Measurements from ENCODE around the gene PCCA. TPM values are rescaled to one million over a fixed set of nuclear protein-coding genes. Genes with fewer than 3 reads are reported as not detected.

PCCA gene
- total and polyA plus RNA-seq, 2 experiments from 2014 or later: 41.9 to 46.6 TPM

DNA sequence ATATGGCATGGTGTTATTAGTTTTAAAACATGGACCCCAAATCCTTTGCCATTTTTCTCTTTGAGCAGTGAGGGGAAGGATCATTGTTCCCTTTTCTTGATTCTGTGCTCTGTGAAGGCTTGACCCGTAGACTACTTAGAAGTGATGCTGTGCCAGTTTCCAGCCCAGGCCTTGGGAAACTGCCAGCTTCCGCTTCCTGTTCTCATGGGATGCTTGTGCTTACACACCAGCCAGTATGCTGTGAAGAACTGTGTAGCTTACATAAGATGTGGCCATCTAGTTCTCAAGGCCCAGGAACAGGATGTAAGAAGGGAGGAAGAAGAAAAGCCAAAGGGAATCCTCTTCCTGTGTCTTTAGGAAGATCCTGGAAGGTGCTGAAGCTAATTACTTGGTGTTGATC is 180.9 kb downstream of the PCCA start:
- Histone ChIP-seq H3K4me3 (no peak overlapping the region), H2AFZ (no peak overlapping the region), H3K27ac (ENCODE audit: low read depth) (no peak overlapping the region), H3F3A (replicated peaks; ENCODE audit: low read depth) (no peaks in the 10 kb centered on the region), H3K79me2 (replicated peaks; ENCODE audit: insufficient read depth) (no peaks in the 10 kb centered on the region), H3K27me3 (ENCODE audit: insufficient read depth) (no peaks in the 10 kb centered on the region), H4K20me1 (replicated peaks; ENCODE audit: insufficient read depth) (no peaks in the 10 kb centered on the region), H3K4me1 (ENCODE audit: insufficient read depth) (no peaks in the 10 kb centered on the region), H3K9me2 (ENCODE audit: insufficient read depth) (no peaks in the 10 kb centered on the region), H3K36me3 (ENCODE audit: insufficient read depth) (no peaks in the 10 kb centered on the region), H3K4me2 (no peak overlapping the region)
- TF ChIP-seq POLR2AphosphoS5 (IDR thresholded peaks at IDR 0.05; ENCODE audit: low read depth) (no peak), ZNF114 (CRISPR knock-in tag; IDR thresholded peaks at IDR 0.05) (no peak), STAT1 (IDR thresholded peaks at IDR 0.05; ENCODE audit: unreplicated experiment) (no peak), JUNB (IDR thresholded peaks at IDR 0.05; ENCODE audit: unreplicated experiment) (no peak)
- TF ChIP-seq, protein P1, sequence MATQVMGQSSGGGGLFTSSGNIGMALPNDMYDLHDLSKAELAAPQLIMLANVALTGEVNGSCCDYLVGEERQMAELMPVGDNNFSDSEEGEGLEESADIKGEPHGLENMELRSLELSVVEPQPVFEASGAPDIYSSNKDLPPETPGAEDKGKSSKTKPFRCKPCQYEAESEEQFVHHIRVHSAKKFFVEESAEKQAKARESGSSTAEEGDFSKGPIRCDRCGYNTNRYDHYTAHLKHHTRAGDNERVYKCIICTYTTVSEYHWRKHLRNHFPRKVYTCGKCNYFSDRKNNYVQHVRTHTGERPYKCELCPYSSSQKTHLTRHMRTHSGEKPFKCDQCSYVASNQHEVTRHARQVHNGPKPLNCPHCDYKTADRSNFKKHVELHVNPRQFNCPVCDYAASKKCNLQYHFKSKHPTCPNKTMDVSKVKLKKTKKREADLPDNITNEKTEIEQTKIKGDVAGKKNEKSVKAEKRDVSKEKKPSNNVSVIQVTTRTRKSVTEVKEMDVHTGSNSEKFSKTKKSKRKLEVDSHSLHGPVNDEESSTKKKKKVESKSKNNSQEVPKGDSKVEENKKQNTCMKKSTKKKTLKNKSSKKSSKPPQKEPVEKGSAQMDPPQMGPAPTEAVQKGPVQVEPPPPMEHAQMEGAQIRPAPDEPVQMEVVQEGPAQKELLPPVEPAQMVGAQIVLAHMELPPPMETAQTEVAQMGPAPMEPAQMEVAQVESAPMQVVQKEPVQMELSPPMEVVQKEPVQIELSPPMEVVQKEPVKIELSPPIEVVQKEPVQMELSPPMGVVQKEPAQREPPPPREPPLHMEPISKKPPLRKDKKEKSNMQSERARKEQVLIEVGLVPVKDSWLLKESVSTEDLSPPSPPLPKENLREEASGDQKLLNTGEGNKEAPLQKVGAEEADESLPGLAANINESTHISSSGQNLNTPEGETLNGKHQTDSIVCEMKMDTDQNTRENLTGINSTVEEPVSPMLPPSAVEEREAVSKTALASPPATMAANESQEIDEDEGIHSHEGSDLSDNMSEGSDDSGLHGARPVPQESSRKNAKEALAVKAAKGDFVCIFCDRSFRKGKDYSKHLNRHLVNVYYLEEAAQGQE (IDR thresholded peaks at IDR 0.05; ENCODE audit: unreplicated experiment): no peak
- TF ChIP-seq, protein P2, sequence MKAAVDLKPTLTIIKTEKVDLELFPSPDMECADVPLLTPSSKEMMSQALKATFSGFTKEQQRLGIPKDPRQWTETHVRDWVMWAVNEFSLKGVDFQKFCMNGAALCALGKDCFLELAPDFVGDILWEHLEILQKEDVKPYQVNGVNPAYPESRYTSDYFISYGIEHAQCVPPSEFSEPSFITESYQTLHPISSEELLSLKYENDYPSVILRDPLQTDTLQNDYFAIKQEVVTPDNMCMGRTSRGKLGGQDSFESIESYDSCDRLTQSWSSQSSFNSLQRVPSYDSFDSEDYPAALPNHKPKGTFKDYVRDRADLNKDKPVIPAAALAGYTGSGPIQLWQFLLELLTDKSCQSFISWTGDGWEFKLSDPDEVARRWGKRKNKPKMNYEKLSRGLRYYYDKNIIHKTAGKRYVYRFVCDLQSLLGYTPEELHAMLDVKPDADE (IDR thresholded peaks at IDR 0.05): no peak
- H3K36me3 Mint-ChIP-seq (ENCODE audit: low read depth): peaks cover 12% of the 10 kb centered on the region; the same call in 2 of the 3 replicates
- peaks cover 3% of the 10 kb centered on the region for H3K27me3 Mint-ChIP-seq (ENCODE audit: insufficient read depth, low read depth, poor library complexity)
- H3K27ac Mint-ChIP-seq: no peak overlapping the region
- H3K4me1 Mint-ChIP-seq: peaks cover 4% of the 10 kb centered on the region; the same call in 2 of the 3 replicates
- no peak for ATAC-seq
- no peaks in the 10 kb centered on the region for H3K9me3 Mint-ChIP-seq
- no peak for DNase-seq (ENCODE audit: low spot score)
- no peak overlapping the region for H3K4me3 Mint-ChIP-seq

DNA sequence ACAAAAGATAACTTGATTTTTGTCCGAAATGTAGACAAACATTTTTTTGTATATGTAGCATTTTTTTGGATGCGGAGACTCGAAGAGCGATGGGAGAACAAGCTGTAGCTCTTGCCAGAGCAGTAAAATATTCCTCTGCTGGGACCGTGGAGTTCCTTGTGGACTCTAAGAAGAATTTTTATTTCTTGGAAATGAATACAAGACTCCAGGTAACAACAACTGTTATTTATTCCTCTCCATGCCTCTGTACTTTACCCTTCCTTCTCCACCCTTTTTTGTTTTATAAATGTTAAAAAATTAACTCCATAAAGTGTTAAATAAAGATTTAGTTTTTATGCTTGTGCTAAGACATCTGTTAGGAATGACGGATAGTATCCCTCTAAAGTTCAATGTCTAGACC is 184.2 kb downstream of the PCCA start:
- H3K4me1 ChIP-seq (ENCODE audit: insufficient read depth): no peaks in the 10 kb centered on the region
- H4K20me1 ChIP-seq (replicated peaks; ENCODE audit: insufficient read depth): no peaks in the 10 kb centered on the region
- no peaks in the 10 kb centered on the region for H3K36me3 ChIP-seq (ENCODE audit: insufficient read depth)
- no peak overlapping the region for H3K4me3 ChIP-seq
- no peaks in the 10 kb centered on the region for H3K79me2 ChIP-seq (replicated peaks; ENCODE audit: insufficient read depth)
- Mint-ChIP-seq H3K27ac (no peak overlapping the region), H3K36me3 (ENCODE audit: low read depth) (peaks cover 12% of the 10 kb centered on the region; the same call in 2 of the 3 replicates), H3K4me3 (no peak overlapping the region), H3K4me1 (peaks cover 16% of the 10 kb centered on the region), H3K9me3 (no peaks in the 10 kb centered on the region), H3K27me3 (ENCODE audit: insufficient read depth, low read depth, poor library complexity) (peaks cover 3% of the 10 kb centered on the region)
- no peak overlapping the region for H3K4me2 ChIP-seq
- DNase-seq (ENCODE audit: low spot score) (no peak), ATAC-seq (no peak)
- H3K9me2 ChIP-seq (ENCODE audit: insufficient read depth): no peaks in the 10 kb centered on the region
- 0 out of 2 replicates have a peak overlapping the region, but pooled peaks have one; percentile 40 for H3K27ac ChIP-seq (ENCODE audit: low read depth)
- no peaks in the 10 kb centered on the region for H3F3A ChIP-seq (replicated peaks; ENCODE audit: low read depth)
- H2AFZ ChIP-seq: no peak overlapping the region
- H3K27me3 ChIP-seq (ENCODE audit: insufficient read depth): no peaks in the 10 kb centered on the region
- TF ChIP-seq ZNF114 (CRISPR knock-in tag; IDR thresholded peaks at IDR 0.05) (no peak), JUNB (IDR thresholded peaks at IDR 0.05; ENCODE audit: unreplicated experiment) (no peak), POLR2AphosphoS5 (IDR thresholded peaks at IDR 0.05; ENCODE audit: low read depth) (no peak), ZNF331 (CRISPR knock-in tag; IDR thresholded peaks at IDR 0.05; ENCODE audit: low read depth) (no peak), NANOG (IDR thresholded peaks at IDR 0.05; ENCODE audit: borderline replicate concordance) (no peak)
- TF ChIP-seq, protein P2 (IDR thresholded peaks at IDR 0.05): no peak
- TF ChIP-seq, protein P3, sequence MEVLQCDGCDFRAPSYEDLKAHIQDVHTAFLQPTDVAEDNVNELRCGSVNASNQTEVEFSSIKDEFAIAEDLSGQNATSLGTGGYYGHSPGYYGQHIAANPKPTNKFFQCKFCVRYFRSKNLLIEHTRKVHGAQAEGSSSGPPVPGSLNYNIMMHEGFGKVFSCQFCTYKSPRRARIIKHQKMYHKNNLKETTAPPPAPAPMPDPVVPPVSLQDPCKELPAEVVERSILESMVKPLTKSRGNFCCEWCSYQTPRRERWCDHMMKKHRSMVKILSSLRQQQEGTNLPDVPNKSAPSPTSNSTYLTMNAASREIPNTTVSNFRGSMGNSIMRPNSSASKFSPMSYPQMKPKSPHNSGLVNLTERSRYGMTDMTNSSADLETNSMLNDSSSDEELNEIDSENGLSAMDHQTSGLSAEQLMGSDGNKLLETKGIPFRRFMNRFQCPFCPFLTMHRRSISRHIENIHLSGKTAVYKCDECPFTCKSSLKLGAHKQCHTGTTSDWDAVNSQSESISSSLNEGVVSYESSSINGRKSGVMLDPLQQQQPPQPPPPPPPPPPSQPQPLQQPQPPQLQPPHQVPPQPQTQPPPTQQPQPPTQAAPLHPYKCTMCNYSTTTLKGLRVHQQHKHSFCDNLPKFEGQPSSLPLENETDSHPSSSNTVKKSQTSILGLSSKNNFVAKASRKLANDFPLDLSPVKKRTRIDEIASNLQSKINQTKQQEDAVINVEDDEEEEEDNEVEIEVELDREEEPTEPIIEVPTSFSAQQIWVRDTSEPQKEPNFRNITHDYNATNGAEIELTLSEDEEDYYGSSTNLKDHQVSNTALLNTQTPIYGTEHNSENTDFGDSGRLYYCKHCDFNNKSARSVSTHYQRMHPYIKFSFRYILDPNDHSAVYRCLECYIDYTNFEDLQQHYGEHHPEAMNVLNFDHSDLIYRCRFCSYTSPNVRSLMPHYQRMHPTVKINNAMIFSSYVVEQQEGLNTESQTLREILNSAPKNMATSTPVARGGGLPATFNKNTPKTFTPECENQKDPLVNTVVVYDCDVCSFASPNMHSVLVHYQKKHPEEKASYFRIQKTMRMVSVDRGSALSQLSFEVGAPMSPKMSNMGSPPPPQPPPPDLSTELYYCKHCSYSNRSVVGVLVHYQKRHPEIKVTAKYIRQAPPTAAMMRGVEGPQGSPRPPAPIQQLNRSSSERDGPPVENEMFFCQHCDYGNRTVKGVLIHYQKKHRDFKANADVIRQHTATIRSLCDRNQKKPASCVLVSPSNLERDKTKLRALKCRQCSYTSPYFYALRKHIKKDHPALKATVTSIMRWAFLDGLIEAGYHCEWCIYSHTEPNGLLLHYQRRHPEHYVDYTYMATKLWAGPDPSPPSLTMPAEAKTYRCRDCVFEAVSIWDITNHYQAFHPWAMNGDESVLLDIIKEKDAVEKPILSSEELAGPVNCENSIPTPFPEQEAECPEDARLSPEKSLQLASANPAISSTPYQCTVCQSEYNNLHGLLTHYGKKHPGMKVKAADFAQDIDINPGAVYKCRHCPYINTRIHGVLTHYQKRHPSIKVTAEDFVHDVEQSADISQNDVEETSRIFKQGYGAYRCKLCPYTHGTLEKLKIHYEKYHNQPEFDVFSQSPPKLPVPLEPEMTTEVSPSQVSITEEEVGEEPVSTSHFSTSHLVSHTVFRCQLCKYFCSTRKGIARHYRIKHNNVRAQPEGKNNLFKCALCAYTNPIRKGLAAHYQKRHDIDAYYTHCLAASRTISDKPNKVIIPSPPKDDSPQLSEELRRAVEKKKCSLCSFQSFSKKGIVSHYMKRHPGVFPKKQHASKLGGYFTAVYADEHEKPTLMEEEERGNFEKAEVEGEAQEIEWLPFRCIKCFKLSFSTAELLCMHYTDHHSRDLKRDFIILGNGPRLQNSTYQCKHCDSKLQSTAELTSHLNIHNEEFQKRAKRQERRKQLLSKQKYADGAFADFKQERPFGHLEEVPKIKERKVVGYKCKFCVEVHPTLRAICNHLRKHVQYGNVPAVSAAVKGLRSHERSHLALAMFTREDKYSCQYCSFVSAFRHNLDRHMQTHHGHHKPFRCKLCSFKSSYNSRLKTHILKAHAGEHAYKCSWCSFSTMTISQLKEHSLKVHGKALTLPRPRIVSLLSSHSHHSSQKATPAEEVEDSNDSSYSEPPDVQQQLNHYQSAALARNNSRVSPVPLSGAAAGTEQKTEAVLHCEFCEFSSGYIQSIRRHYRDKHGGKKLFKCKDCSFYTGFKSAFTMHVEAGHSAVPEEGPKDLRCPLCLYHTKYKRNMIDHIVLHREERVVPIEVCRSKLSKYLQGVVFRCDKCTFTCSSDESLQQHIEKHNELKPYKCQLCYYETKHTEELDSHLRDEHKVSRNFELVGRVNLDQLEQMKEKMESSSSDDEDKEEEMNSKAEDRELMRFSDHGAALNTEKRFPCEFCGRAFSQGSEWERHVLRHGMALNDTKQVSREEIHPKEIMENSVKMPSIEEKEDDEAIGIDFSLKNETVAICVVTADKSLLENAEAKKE (CRISPR knock-in tag; IDR thresholded peaks at IDR 0.05): no peak

Data from GM23338 (cell line).